Endothelial cell of umbilical vein (primary cell): ENCODE data around the gene CES5A. TPM values are rescaled to one million over a fixed set of nuclear protein-coding genes. Genes with fewer than 3 reads are reported as not detected.

Experiments
- BruUV-seq: library from RNA; stranded (reverse); fragments of 400-500 nt; replicated peaks from 2 replicates; lab custom pipeline; 2021; lab: Mats Ljungman, UMichigan
- CTCF ChIA-PET: fragments of 300-600, 350-600 bp; sonication (Branson Sonifier 250); formaldehyde crosslinking; loops from one replicate; lab custom pipeline; 2021; ENCODE audit warnings: antibody characterized with exemption, inconsistent platforms; lab: Charles Lee
- POLR2A ChIA-PET: fragments of 300-600, 350-600 bp; sonication (Branson Sonifier 250); formaldehyde crosslinking; loops from one replicate; lab custom pipeline; 2021; ENCODE audit warnings: antibody characterized with exemption, inconsistent platforms; lab: Charles Lee
- DNase-seq: peaks from one replicate; pipeline ENCODE4 v3.0.0-alpha.2; 2011; ENCODE audit warnings: low read depth, low spot score
- FAIRE-seq: peaks from 2 replicates; lab custom pipeline; 2011; peaks lifted over from hg19 to GRCh38; lab: Jason Lieb, UNC
- H2AFZ ChIP-seq: 2 replicates; pipeline ENCODE4 v1.6.0; 2012; ENCODE audit warnings: low read depth, low read length, control low read depth, inconsistent platforms
- H3K27ac ChIP-seq: 2 replicates; pipeline ENCODE4 v1.5.1; 2011; ENCODE audit warnings: low read depth, mild to moderate bottlenecking, control low read depth, low read length, moderate library complexity; ENCODE audit not compliant: insufficient read depth
- H3K27me3 ChIP-seq, 2 experiments: 2 replicates each; pipeline versions ENCODE4 v1.6.0 to v1.6.1; 2011; ENCODE audit warnings: low read length in 2 of 2, mixed read lengths in 1 of 2; ENCODE audit not compliant: control insufficient read depth in 2 of 2, insufficient read depth in 2 of 2
- H3K36me3 ChIP-seq, 2 experiments: 2 replicates in 1 of 2; 3 replicates in 1 of 2; pipeline ENCODE4 v1.5.1; 2011; ENCODE audit warnings: low read length in 2 of 2, mild to moderate bottlenecking in 1 of 2, moderate library complexity in 1 of 2; ENCODE audit not compliant: control insufficient read depth in 2 of 2, insufficient read depth in 2 of 2; ENCODE audit errors: extremely low read depth in 1 of 2
- H3K4me1 ChIP-seq: 3 replicates; pipeline ENCODE4 v1.5.1; 2011; ENCODE audit warnings: mild to moderate bottlenecking, low read length; ENCODE audit not compliant: control insufficient read depth, insufficient read depth; ENCODE audit errors: extremely low read depth
- H3K4me2 ChIP-seq: 2 replicates; pipeline ENCODE4 v1.6.1; 2011; ENCODE audit warnings: low read length, control low read depth, mixed read lengths; ENCODE audit not compliant: insufficient read depth
- H3K4me3 ChIP-seq, 3 experiments: fragments of 200-600 bp in 1 of 3; sonication (generic), shearing (Covaris generic) in 1 of 3; replicated peaks in 1 of 3; 2 replicates each; pipeline ENCODE4 v1.5.1; 2011 to 2016; ENCODE audit warnings: control low read depth in 3 of 3, low read length in 3 of 3, mild to moderate bottlenecking in 2 of 3, inconsistent platforms in 1 of 3, low read depth in 1 of 3, moderate library complexity in 1 of 3; ENCODE audit not compliant: insufficient read depth in 1 of 3
- H3K79me2 ChIP-seq: 2 replicates; pipeline ENCODE4 v1.6.0; 2012; ENCODE audit warnings: low read length, inconsistent platforms; ENCODE audit not compliant: control insufficient read depth, insufficient read depth
- H3K9ac ChIP-seq: replicated peaks from 2 replicates; pipeline ENCODE3; 2011; ENCODE audit warnings: low read length, control low read depth; ENCODE audit not compliant: insufficient read depth; ENCODE audit errors: extremely low read depth
- H3K9me1 ChIP-seq: replicated peaks from 3 replicates; pipeline ENCODE4 v1.6.0; 2011; ENCODE audit warnings: mild to moderate bottlenecking, low read length; ENCODE audit not compliant: control insufficient read depth, insufficient read depth; ENCODE audit errors: extremely low read depth
- H3K9me3 ChIP-seq: replicated peaks from 2 replicates; pipeline ENCODE4 v1.5.1; 2012; ENCODE audit warnings: low read length, inconsistent platforms; ENCODE audit not compliant: control insufficient read depth, insufficient read depth
- H4K20me1 ChIP-seq: replicated peaks from 2 replicates; pipeline ENCODE3; 2011; ENCODE audit warnings: mild to moderate bottlenecking, low read length; ENCODE audit not compliant: control insufficient read depth, insufficient read depth; ENCODE audit errors: extremely low read depth
- EZH2 ChIP-seq: IDR thresholded peaks from 2 replicates; pipeline ENCODE4 v1.6.1; 2012; ENCODE audit warnings: borderline replicate concordance, low read depth, mild to moderate bottlenecking, moderate library complexity, low read length, inconsistent platforms; ENCODE audit not compliant: severe bottlenecking
- FOS ChIP-seq: IDR thresholded peaks from 2 replicates; pipeline ENCODE4 v1.6.1; 2011; ENCODE audit warnings: mild to moderate bottlenecking, low read length, moderate library complexity, borderline replicate concordance; ENCODE audit not compliant: insufficient read depth
- GATA2 ChIP-seq: IDR thresholded peaks from 2 replicates; pipeline ENCODE4 v1.7.0; 2011; ENCODE audit warnings: low read depth, mild to moderate bottlenecking, moderate library complexity, mixed read lengths, low read length; ENCODE audit not compliant: insufficient read length, insufficient read depth
- JUN ChIP-seq: IDR thresholded peaks from 2 replicates; pipeline ENCODE4 v1.6.1; 2011; ENCODE audit warnings: borderline replicate concordance, low read depth; ENCODE audit not compliant: insufficient read length, insufficient read depth
- MAX ChIP-seq: IDR thresholded peaks from 2 replicates; pipeline ENCODE4 v1.6.1; 2011; ENCODE audit not compliant: insufficient read depth, insufficient read length
- MYC ChIP-seq: IDR thresholded peaks from one replicate; pipeline ENCODE4 v1.6.1; 2011; ENCODE audit warnings: mild to moderate bottlenecking, low read depth, low read length
- POLR2A ChIP-seq: IDR thresholded peaks from 2 replicates; pipeline ENCODE4 v1.6.1; 2012; ENCODE audit warnings: low read depth, mild to moderate bottlenecking, control low read depth, low read length
- POLR2AphosphoS5 ChIP-seq: IDR thresholded peaks from 2 replicates; pipeline ENCODE4 v1.6.1; 2012; ENCODE audit warnings: low read depth, mild to moderate bottlenecking, control low read depth, low read length, moderate library complexity; ENCODE audit not compliant: insufficient read depth
- dilution Hi-C: fragments of 300-500 bp; cut with MboI; formaldehyde crosslinking; loops from one replicate; pipeline ENCODE4 v1.15.0; 2019; ENCODE audit warnings: low sequenced_read_pairs; ENCODE audit not compliant: extremely low pct_ligation_motif_present
- intact Hi-C: fragments of 100-400 bp; cut with micrococcal nuclease; formaldehyde crosslinking; loops from one replicate; pipeline ENCODE4 v1.10.0; 2022
- polyA plus RNA-seq, 4 experiments: library from polyadenylated mRNA; depleted of rRNA in 3 of 4; stranded (reverse) in 3 of 4; unstranded in 1 of 4; fragments of >200 nt; gene quantifications; 2 replicates each; pipeline versions ENCODE4 v1.2.1 to v1.2.3, GENCODE V29; 2011 to 2012; ENCODE audit warnings: missing spikeins in 1 of 4
- total RNA-seq: library from RNA; stranded (reverse); gene quantifications from 2 replicates; pipeline ENCODE4 v1.2.3, GENCODE V29; 2021
- TF ChIP-seq, protein P1 (sequence below), 2 donors: IDR thresholded peaks; 1 replicate in 1 of 2; 2 replicates in 1 of 2; pipeline ENCODE4 v1.5.1; 2011; ENCODE audit warnings: low read length in 2 of 2, mild to moderate bottlenecking in 2 of 2, moderate library complexity in 2 of 2, control low read depth in 1 of 2, inconsistent platforms in 1 of 2, low read depth in 1 of 2; ENCODE audit not compliant: insufficient read depth in 1 of 2; ENCODE audit errors: extremely low read depth in 1 of 2

CES5A gene
- total and polyA plus RNA-seq, 2 donors (not counting 3 experiments of a cell fraction or from before 2014, with no cell fraction given): not detected

GRCh38 chr16:55873122-55873521, 2.1 kb downstream of the CES5A start:
- Histone ChIP-seq H3K27ac (no peak overlapping the region), H3K27me3 (no peaks in the 10 kb centered on the region), H3K9me1 (no peaks in the 10 kb centered on the region), H3K36me3 (no peaks in the 10 kb centered on the region), H2AFZ (no peak overlapping the region), H3K9me3 (no peaks in the 10 kb centered on the region), H4K20me1 (no peaks in the 10 kb centered on the region), H3K79me2 (no peaks in the 10 kb centered on the region), H3K4me2 (no peak overlapping the region), H3K4me3 (no peak overlapping the region), H3K9ac (no peak overlapping the region), H3K4me1 (no peaks in the 10 kb centered on the region)
- no TSS peak for BruUV-seq
- dilution Hi-C loops: no loop called here
- FAIRE-seq (no peak), DNase-seq (no peak)
- TF ChIP-seq POLR2A (no peak), GATA2 (no peak), MAX (no peak), JUN (no peak), MYC (no peak), EZH2 (no peak), POLR2AphosphoS5 (no peak), FOS (no peak)
- TF ChIP-seq, protein P1, sequence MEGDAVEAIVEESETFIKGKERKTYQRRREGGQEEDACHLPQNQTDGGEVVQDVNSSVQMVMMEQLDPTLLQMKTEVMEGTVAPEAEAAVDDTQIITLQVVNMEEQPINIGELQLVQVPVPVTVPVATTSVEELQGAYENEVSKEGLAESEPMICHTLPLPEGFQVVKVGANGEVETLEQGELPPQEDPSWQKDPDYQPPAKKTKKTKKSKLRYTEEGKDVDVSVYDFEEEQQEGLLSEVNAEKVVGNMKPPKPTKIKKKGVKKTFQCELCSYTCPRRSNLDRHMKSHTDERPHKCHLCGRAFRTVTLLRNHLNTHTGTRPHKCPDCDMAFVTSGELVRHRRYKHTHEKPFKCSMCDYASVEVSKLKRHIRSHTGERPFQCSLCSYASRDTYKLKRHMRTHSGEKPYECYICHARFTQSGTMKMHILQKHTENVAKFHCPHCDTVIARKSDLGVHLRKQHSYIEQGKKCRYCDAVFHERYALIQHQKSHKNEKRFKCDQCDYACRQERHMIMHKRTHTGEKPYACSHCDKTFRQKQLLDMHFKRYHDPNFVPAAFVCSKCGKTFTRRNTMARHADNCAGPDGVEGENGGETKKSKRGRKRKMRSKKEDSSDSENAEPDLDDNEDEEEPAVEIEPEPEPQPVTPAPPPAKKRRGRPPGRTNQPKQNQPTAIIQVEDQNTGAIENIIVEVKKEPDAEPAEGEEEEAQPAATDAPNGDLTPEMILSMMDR (IDR thresholded peaks at IDR 0.05; ENCODE audit: extremely low read depth in 1 of 2, insufficient read depth in 1 of 2, low read depth in 1 of 2, low read length in 2 of 2): no peak
- CTCF ChIA-PET: no interaction called here
- POLR2A ChIA-PET: no interaction called here
- intact Hi-C loops: no loop called here
